Central memory CD4-positive, alpha-beta T cell (primary cell): ENCODE results near the gene NPM1.
"Not testable (repeated sequence)": the region's sequence is repeated elsewhere in the genome, so short reads cannot be mapped to it uniquely, and the experiment has no call there.

Experiments
- DNase-seq: peaks from one replicate; pipeline ENCODE4 v3.0.0; 2022

NPM1 gene

GRCh38 chr5:171413993-171414392, 26.3 kb downstream of the NPM1 start:
- DNase-seq = not testable (repeated sequence)

- no peak for DNase-seq
Observed at GRCh38 chr5:171415115-171415730, 27.6 kb downstream of the NPM1 start.

GRCh38 chr5:171416160-171417049, 28.8 kb downstream of the NPM1 start:
- DNase-seq = no peak

GRCh38 chr5:171418316-171418981, 30.8 kb downstream of the NPM1 start:
- no peak for DNase-seq

- peak; percentile 17 for DNase-seq
Observed at GRCh38 chr5:171418982-171419687, 31.5 kb downstream of the NPM1 start, which contains the start of gene FGF18. Gene FGF18, plus strand, starts transcription at chr5:171419647. Its CDS starts 553 bp downstream, at chr5:171420200.

- DNase-seq = peak; percentile 25
Observed at GRCh38 chr5:171419688-171420430, 32.2 kb downstream of the NPM1 start.

- no peak for DNase-seq
Observed at GRCh38 chr5:171420431-171421241, 33.0 kb downstream of the NPM1 start.

- no peak for DNase-seq
Observed at GRCh38 chr5:171421331-171422262, 33.9 kb downstream of the NPM1 start.

- DNase-seq = no peak
Observed at GRCh38 chr5:171422495-171422894, 34.8 kb downstream of the NPM1 start.

- no peak for DNase-seq
Observed at GRCh38 chr5:171422902-171423663, 35.4 kb downstream of the NPM1 start.

- DNase-seq = no peak
Observed at GRCh38 chr5:171424726-171425125, 37.1 kb downstream of the NPM1 start.

- no peak for DNase-seq
Observed at GRCh38 chr5:171425596-171426244, 38.1 kb downstream of the NPM1 start.

GRCh38 chr5:171426266-171426665, 38.6 kb downstream of the NPM1 start:
- DNase-seq = no peak

- no peak for DNase-seq
Observed at GRCh38 chr5:171426680-171427079, 39.0 kb downstream of the NPM1 start.

- no peak for DNase-seq
Observed at GRCh38 chr5:171427318-171428167, 39.9 kb downstream of the NPM1 start.

GRCh38 chr5:171428168-171428696, 40.6 kb downstream of the NPM1 start:
- DNase-seq = no peak

GRCh38 chr5:171428809-171429542, 41.3 kb downstream of the NPM1 start:
- no peak for DNase-seq
